Activated naive CD4-positive, alpha-beta T cell treated with anti-CD3 and anti-CD28 coated beads, Interleukin-2, amount 50 U/mL, for 24 hours (primary cell): Measurements from ENCODE around the gene CNIH4.
"Not testable (repeated sequence)": the region's sequence is repeated elsewhere in the genome, so short reads cannot be mapped to it uniquely, and the experiment has no call there.

Source experiments
- H3K27ac Mint-ChIP-seq: one replicate; pipeline ENCODE4 v1.8.0; 2021; ENCODE audit warnings: mild to moderate bottlenecking, mixed read lengths
- H3K27me3 Mint-ChIP-seq: one replicate; pipeline ENCODE4 v1.8.0; 2021; ENCODE audit warnings: mixed read lengths
- H3K36me3 Mint-ChIP-seq: one replicate; pipeline ENCODE4 v1.8.0; 2021; ENCODE audit warnings: mixed read lengths
- H3K4me1 Mint-ChIP-seq: one replicate; pipeline ENCODE4 v1.8.0; 2021; ENCODE audit warnings: mixed read lengths
- H3K4me3 Mint-ChIP-seq: one replicate; pipeline ENCODE4 v1.8.0; 2021; ENCODE audit warnings: mild to moderate bottlenecking, mixed read lengths
- H3K9me3 Mint-ChIP-seq: one replicate; pipeline ENCODE4 v1.8.0; 2021; ENCODE audit warnings: mixed read lengths

CNIH4 gene

DNA sequence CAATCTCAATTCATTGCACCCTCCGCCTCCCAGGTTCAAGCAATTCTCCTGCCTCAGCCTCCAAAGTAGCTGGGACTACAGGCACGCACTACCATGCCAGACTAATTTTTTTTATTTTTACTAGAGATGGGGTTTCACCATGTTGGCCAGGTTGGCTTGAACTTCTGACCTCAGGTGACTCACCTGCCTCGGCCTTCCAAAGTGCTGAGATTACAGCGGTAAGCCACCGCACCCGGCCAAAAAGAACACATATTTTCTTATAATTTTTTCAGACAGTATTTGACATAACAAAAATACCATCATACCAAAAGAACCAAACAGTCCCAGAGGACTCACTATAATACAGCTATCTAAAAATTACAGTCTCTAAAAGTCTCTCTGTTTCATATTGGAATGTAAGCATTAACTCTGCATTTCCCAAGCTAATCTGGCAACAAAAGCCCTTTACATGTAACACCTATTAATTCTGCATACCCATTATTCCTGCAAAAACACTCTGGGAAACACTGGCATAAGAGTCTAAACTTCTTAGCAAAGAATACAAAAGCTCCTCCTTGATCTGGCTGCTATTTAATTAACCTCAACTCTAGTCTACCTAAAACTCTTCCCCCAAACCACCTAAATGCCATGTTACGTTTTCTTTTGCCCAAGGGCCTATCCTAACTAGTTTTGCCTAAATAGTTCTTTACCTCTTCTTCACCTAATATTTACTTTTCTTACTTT, 51.1 kb downstream of the CNIH4 start:
- H3K4me1 Mint-ChIP-seq = peaks cover 43% of the 10 kb centered on the region

DNA sequence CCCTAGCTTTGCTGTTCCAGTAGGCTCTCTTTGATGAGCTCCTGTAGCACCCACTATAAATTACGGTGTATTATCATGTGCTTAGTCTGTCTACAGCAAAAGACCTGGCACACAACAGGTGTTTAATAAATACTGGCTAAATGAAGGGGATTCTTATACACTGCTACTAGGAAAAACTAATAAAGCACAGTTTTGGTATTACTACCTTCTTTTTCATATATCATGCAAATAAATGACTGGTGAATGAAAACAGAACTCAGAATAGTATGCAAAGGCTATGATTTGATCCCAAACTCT, 51.6 kb downstream of the CNIH4 start:
- Mint-ChIP-seq H3K36me3 (peaks cover 26% of the 10 kb centered on the region), H3K27me3 (no peaks in the 10 kb centered on the region), H3K4me1 (peaks cover 43% of the 10 kb centered on the region), H3K27ac (no peak overlapping the region), H3K9me3 (no peaks in the 10 kb centered on the region), H3K4me3 (peak overlapping the region; percentile 19)

More for the DNA sequence above, 51.1 kb downstream of the CNIH4 start:
- H3K36me3 Mint-ChIP-seq = peaks cover 26% of the 10 kb centered on the region
- peak overlapping the region; percentile 19 for H3K4me3 Mint-ChIP-seq
- no peak overlapping the region for H3K27ac Mint-ChIP-seq
- H3K27me3 Mint-ChIP-seq = no peaks in the 10 kb centered on the region
- H3K9me3 Mint-ChIP-seq = no peaks in the 10 kb centered on the region

DNA sequence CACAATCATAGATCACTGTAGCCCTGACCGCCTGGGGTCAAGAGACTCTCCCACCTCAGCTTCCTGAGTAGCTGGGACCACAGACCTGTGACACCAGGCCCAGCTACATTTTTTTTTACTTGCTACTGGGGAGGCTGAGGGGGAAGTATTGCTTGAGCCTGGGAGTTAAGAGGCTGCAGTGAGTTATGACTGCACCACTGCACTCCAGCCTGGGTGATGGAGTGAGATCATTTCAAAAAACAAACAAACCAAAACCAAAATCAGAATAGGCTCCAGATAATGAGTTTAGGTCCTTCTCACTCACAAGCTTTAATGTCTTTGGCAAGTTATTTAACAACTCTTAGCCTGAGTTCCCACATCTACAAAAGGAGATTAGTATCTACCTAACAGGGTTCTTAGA, 55.1 kb downstream of the CNIH4 start:
- peak overlapping the region; percentile 8 for H3K27ac Mint-ChIP-seq
- H3K4me1 Mint-ChIP-seq = peaks cover 31% of the 10 kb centered on the region
- H3K4me3 Mint-ChIP-seq = no peak overlapping the region
- H3K27me3 Mint-ChIP-seq = no peaks in the 10 kb centered on the region
- H3K36me3 Mint-ChIP-seq = peaks cover 17% of the 10 kb centered on the region
- H3K9me3 Mint-ChIP-seq = no peaks in the 10 kb centered on the region

DNA sequence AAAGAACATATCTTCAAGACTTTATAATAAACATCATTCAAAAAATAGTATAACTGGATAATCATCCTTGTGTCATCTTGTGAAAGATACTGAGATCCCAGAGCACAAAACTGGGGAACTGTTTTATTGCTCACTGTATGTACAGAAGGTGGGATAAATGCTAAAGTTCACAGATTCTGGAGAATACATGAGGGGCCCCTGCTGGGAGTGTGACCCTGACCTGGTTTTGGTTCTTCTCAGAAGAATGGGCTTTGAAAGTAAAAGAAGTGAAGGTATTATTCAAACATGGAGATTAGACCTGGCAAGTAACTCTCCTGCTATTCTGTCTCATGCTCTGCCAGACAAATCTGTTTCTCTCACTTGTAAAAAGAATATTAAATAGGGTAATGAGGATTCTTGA, 63.4 kb downstream of the CNIH4 start:
- Mint-ChIP-seq H3K9me3 (no peaks in the 10 kb centered on the region), H3K4me3 (no peak overlapping the region), H3K36me3 (peaks cover 27% of the 10 kb centered on the region), H3K27me3 (no peaks in the 10 kb centered on the region), H3K27ac (peak overlapping the region; percentile 30), H3K4me1 (peaks cover 30% of the 10 kb centered on the region)

DNA sequence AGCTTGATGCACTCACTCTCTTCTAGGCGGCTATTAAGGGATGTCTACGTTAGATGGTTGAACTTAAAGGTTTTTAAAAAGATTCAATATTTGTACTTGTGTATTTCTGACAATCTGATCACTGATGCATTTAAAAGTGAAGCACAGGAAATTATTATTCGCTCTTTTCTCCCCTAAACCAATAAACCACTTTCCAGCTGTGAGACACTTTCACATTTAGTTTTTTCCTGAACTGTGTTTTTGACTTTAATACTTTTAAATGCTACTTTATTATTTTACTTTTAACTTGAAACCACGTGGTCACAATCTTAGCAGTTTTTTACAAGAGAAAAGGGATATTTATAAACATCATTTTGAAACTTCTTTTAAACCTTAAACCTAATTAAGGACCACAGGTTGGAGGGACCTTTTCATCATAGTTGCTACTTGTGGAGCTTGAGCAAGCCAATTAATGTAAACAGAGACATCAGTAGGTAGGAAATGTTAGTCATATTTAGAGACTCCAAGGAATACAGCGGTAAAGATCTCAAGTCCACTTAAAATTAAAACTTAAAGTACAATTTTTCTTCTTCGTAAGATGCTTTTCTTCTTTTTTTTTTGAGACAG, 68.7 kb downstream of the CNIH4 start:
- Mint-ChIP-seq H3K36me3 (peaks cover 23% of the 10 kb centered on the region), H3K27me3 (no peaks in the 10 kb centered on the region), H3K4me1 (peaks cover 52% of the 10 kb centered on the region), H3K4me3 (no peak overlapping the region), H3K27ac (no peak overlapping the region), H3K9me3 (no peaks in the 10 kb centered on the region)

DNA sequence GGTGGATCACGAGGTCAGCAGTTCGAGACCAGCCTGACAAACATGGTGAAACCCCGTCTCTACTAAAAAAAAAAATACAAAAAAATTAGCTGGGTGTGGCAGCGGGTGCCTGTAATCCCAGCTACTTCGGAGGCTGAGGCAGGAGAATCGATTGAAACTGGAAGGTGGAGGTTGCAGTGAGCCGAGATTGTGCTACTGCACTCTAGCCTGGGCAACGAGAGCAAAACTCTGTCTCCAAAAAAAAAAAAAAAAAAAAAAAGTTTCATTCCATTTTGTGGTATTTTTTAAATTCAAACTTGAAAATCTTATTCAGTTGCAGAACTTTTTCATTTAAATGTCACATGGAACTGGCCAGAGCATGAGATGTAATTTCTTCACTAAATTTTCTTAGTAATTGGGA, 70.2 kb downstream of the CNIH4 start:
- H3K4me3 Mint-ChIP-seq, H3K9me3 Mint-ChIP-seq, H3K27ac Mint-ChIP-seq, H3K27me3 Mint-ChIP-seq: not testable (repeated sequence)
- peaks cover 24% of the 10 kb centered on the region for H3K36me3 Mint-ChIP-seq
- H3K4me1 Mint-ChIP-seq = peaks cover 62% of the 10 kb centered on the region

DNA sequence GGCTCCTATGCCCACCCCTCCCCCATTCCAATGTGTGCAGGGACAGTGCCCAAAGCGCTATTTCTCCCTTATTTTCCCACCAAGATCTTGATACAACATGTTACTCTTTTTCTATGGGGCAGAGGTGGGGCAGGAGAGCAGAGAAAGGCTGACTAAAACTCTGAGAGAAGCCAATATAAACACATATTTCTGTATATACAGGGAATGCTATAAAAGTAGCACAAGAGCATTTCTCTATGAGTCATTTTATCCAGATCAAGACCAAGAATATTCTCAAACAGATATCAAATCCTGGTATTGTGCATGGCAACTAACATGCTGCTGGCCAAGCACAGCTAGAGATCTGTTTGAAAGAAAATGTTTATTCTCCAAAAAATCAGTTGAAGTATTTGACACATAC, 70.7 kb downstream of the CNIH4 start:
- Mint-ChIP-seq H3K27me3 (no peaks in the 10 kb centered on the region), H3K4me1 (peaks cover 64% of the 10 kb centered on the region), H3K4me3 (no peak overlapping the region), H3K27ac (peak overlapping the region; percentile 14), H3K36me3 (peaks cover 22% of the 10 kb centered on the region), H3K9me3 (no peaks in the 10 kb centered on the region)

DNA sequence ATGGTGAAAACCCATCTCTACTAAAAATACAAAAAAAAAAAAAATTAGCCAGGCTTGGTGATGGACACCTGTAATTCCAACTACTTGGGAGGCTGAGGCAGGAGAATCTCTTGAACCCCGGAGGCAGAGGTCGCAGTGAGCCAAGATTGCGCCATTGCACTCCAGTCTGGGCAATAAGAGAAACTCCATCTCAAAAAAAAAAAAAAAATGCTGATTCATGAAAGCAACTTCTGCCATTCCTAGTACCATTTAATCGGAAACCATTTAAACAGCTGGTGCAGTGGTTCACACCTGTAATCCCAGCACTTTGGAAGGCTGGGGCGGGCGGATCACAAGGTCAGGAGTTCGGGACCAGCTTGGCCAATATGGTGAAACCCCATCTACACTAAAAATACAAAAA, 72.0 kb downstream of the CNIH4 start:
- Mint-ChIP-seq H3K27ac (peak overlapping the region; percentile 23), H3K4me3 (peak overlapping the region; percentile 26)

More for the DNA sequence above, 72.0 kb downstream of the CNIH4 start:
- Mint-ChIP-seq H3K4me1 (peaks cover 71% of the 10 kb centered on the region), H3K36me3 (peaks cover 19% of the 10 kb centered on the region)
- not testable (repeated sequence) for H3K27me3 Mint-ChIP-seq, H3K9me3 Mint-ChIP-seq
